HFF-Myc (cell line): Measurements from ENCODE around the gene LRRFIP1.

Experiments used
- DNase-seq: peaks from one replicate; pipeline ENCODE4 v3.0.0-alpha.2; 2011; ENCODE audit warnings: low read depth; ENCODE audit errors: extremely low read depth
- H3K4me3 ChIP-seq: replicated peaks from 2 replicates; pipeline ENCODE4 v1.5.1; 2011; ENCODE audit warnings: low read depth, mild to moderate bottlenecking, control low read depth, low read length
- CTCF ChIP-seq: IDR thresholded peaks from 2 replicates; pipeline ENCODE4 v1.5.1; 2012; ENCODE audit warnings: mild to moderate bottlenecking, low read depth, low read length, control low read depth; ENCODE audit errors: missing control alignments

LRRFIP1 gene

GRCh38 chr2:237706257-237706656 is 78.9 kb downstream of the LRRFIP1 start:
- DNase-seq: no peak
- H3K4me3 ChIP-seq: no peak overlapping the region
- no peak for TF ChIP-seq CTCF

GRCh38 chr2:237708065-237708398 is 80.6 kb downstream of the LRRFIP1 start:
- DNase-seq: no peak
- no peak for TF ChIP-seq CTCF
- H3K4me3 ChIP-seq: no peak overlapping the region

DNA sequence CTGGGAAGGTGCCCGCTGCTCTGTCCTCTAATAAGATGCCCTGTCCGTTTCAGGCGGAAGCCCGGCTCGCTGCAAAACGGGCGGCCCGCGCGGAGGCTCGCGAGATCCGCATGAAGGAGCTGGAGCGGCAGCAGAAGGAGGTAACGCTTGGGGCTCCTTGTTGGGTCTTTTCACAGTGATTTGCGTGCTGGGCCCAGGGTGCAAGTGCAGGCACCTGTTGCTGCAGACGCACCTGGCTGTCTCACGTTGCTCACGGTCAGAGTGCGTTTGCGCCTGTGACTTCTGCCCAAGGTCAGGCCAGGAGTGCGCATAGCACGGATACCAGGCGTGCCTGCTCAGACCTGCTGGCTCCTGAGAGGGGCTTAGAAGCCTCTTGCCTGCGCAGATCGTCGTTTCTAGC is 81.1 kb downstream of the LRRFIP1 start:
- TF ChIP-seq CTCF: no peak
- no peak for DNase-seq
- no peak overlapping the region for H3K4me3 ChIP-seq

GRCh38 chr2:237708961-237709360 is 81.6 kb downstream of the LRRFIP1 start:
- no peak overlapping the region for H3K4me3 ChIP-seq
- DNase-seq: no peak
- TF ChIP-seq CTCF: no peak

DNA sequence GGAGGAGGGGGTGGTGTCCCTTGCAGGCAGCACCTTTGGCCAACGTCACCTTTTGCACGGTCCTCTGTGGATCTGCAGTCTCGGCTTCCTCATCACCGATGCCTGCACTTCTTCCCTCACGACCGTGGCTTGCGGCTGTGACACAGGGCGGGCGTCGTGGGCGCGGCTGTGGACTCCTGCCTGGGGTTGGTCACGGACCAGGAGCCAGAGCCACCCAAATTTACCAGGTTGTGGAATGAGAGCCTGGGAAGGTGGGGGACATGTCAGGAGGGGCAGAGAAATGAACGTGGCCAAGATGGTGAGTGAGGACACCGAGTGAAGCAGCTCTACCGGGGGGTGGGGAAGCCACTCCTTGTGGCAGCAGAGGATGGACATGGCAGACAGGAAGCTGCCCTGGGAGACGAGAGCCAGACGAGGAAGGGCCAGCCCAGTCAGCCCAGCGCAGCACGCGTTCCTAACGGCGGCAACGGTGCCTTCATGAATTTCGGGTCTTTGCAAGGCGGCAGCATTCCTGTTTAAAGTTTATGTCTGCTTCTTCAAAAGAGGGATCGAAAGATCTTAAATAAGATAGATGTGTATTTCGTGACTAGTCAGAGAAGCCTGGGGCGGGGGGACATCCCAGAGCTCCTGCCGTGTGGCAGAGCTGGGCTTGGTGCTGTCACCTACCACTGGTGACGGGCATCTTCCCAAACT is 84.2 kb downstream of the LRRFIP1 start:
- TF ChIP-seq CTCF: no peak
- H3K4me3 ChIP-seq: no peak overlapping the region
- DNase-seq: no peak

DNA sequence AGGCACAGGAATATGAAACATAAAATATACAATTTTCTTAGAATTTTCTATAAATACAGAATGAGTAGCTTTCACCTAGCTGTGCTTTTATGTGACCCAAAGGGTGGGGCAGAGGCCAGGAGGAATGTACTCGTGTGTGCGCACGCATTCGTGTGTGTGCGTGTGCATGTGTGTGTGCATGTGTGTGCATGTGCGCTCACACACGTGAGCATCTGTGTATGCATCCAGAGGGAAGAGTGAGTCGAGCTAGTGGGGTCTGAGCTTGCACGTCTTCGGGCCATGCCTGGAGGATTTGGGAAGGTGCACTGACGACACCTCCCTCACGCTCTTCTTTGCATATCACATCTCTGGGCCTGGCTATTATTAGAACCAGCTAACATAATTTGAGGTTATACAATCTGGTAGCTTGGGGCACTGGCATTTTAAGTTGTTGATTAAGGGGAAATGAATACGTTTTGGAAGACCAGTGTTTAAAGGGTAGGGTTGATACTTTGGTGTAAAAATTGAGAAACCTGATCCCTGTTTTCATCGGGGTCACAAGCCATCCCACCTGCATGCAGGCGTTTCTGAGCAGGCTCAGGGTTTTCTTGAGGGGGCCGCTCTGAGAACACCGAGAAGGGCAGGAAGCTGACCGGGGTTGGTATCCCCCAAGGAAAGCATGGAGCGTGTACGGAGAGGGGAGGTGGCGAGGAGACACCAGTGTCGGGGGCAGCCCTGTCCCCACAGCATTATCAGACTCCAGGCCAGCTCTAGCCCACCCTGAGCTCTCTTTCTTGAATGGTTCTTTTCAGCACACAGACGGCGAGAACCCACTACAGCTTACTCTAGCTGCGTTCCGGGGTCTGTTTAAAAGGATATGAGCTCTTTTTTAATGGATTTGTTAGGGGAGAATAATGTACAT is 85.3 kb downstream of the LRRFIP1 start:
- H3K4me3 ChIP-seq: no peak overlapping the region
- DNase-seq: no peak
- no peak for TF ChIP-seq CTCF
